ENCODE results near the gene GPALPP1. TPM values are rescaled to one million over a fixed set of nuclear protein-coding genes. Genes with fewer than 3 reads are reported as not detected.

The GPALPP1 gene
- total RNA-seq, 1 donor from 2014 or later: 29.3 TPM

GRCh38 chr13:45047394-45048310, 58.3 kb downstream of the GPALPP1 start:
- Mint-ChIP-seq H3K4me1 (ENCODE audit: unreplicated experiment) (peaks cover 11% of the 10 kb centered on the region), H3K27ac (peak overlapping the region; percentile 44), H3K9me3 (no peaks in the 10 kb centered on the region), H3K27me3 (peaks cover 28% of the 10 kb centered on the region), H3K4me3 (peak overlapping the region; percentile 90), H3K36me3 (no peaks in the 10 kb centered on the region)
- peak; percentile 98 for TF ChIP-seq CTCF (conservative IDR thresholded peaks at IDR 0.05)
- DNase-seq (ENCODE audit: extremely low spot score, unreplicated experiment): peak; percentile 80

GRCh38 chr13:45048890-45049407, 59.6 kb downstream of the GPALPP1 start:
- Mint-ChIP-seq H3K27me3 (peaks cover 28% of the 10 kb centered on the region), H3K36me3 (no peaks in the 10 kb centered on the region), H3K27ac (no peak overlapping the region), H3K9me3 (no peaks in the 10 kb centered on the region), H3K4me3 (no peak overlapping the region), H3K4me1 (ENCODE audit: unreplicated experiment) (peaks cover 7% of the 10 kb centered on the region)
- DNase-seq (ENCODE audit: extremely low spot score, unreplicated experiment): no peak
- TF ChIP-seq CTCF (conservative IDR thresholded peaks at IDR 0.05): no peak

- Mint-ChIP-seq H3K27ac (no peak overlapping the region), H3K27me3 (peaks cover 28% of the 10 kb centered on the region), H3K36me3 (no peaks in the 10 kb centered on the region), H3K9me3 (no peaks in the 10 kb centered on the region), H3K4me1 (ENCODE audit: unreplicated experiment) (peaks cover 7% of the 10 kb centered on the region), H3K4me3 (no peak overlapping the region)
- no peak for TF ChIP-seq CTCF (conservative IDR thresholded peaks at IDR 0.05)
- DNase-seq (ENCODE audit: extremely low spot score, unreplicated experiment): no peak
Measured at GRCh38 chr13:45049478-45049877, 60.1 kb downstream of the GPALPP1 start.

GRCh38 chr13:45051315-45051714, 62.0 kb downstream of the GPALPP1 start:
- Mint-ChIP-seq H3K9me3 (no peaks in the 10 kb centered on the region), H3K4me1 (ENCODE audit: unreplicated experiment) (peaks cover 7% of the 10 kb centered on the region), H3K4me3 (no peak overlapping the region), H3K36me3 (no peaks in the 10 kb centered on the region), H3K27me3 (peaks cover 28% of the 10 kb centered on the region), H3K27ac (no peak overlapping the region)
- no peak for TF ChIP-seq CTCF (conservative IDR thresholded peaks at IDR 0.05)
- no peak for DNase-seq (ENCODE audit: extremely low spot score, unreplicated experiment)

GRCh38 chr13:45055198-45055901, 66.0 kb downstream of the GPALPP1 start:
- Mint-ChIP-seq H3K27me3 (peaks cover 12% of the 10 kb centered on the region), H3K4me3 (no peak overlapping the region), H3K27ac (no peak overlapping the region), H3K4me1 (ENCODE audit: unreplicated experiment) (no peaks in the 10 kb centered on the region), H3K36me3 (no peaks in the 10 kb centered on the region), H3K9me3 (no peaks in the 10 kb centered on the region)
- no peak for TF ChIP-seq CTCF (conservative IDR thresholded peaks at IDR 0.05)
- DNase-seq (ENCODE audit: extremely low spot score, unreplicated experiment): no peak
